ENCODE data around the gene DEXI. TPM values are rescaled to one million over a fixed set of nuclear protein-coding genes. Genes with fewer than 3 reads are reported as not detected.
A peak's percentile ranks its signal among the peaks of the same experiment; 100 is the strongest.

DEXI gene
- total and polyA plus RNA-seq, 9 of the 15 experiments (the other 6 are each of a cell fraction or from before 2014, with no cell fraction given), result 2.9 to 40.1 (median 22.0) TPM

DNA sequence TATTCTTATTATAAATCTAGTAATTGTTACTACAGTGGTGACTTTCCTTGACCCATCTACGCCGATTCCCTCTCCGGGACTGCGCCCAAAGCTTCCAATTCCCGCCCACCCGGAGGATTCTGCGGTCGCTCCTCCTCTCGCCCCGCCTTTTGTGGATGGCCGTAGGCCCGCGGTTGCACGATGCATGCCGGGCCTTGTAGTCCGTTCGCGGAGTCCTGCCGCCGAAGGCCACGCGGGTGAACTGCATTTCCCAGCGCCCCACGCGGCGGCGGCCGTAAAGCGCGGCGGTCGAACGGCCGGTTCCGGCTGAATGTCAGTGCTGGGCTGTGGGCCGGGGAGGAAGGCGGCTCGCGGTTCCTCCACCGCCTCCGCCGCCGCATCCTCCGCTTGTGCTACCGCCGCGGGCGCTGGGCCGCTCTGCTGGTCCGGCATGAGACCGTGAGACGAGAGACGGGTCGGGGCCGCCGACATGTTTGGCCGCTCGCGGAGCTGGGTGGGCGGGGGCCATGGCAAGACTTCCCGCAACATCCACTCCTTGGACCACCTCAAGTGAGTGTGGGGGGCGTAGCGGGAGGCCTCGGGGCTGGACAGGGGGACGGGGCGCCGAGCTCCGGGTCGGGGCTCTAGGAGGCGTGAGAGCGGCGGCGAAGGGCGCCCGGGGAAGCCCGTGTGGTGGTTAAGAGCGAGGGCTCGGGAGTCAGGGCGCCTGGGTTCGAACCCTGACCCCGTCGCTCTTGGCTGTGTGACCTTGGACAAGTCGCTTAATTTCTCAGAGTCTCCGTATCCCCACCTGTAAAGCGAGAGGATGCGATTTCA is 2.2 kb upstream of the DEXI start, which contains the start of gene CLEC16A (continued):
- TF ChIP-seq, protein P1, sequence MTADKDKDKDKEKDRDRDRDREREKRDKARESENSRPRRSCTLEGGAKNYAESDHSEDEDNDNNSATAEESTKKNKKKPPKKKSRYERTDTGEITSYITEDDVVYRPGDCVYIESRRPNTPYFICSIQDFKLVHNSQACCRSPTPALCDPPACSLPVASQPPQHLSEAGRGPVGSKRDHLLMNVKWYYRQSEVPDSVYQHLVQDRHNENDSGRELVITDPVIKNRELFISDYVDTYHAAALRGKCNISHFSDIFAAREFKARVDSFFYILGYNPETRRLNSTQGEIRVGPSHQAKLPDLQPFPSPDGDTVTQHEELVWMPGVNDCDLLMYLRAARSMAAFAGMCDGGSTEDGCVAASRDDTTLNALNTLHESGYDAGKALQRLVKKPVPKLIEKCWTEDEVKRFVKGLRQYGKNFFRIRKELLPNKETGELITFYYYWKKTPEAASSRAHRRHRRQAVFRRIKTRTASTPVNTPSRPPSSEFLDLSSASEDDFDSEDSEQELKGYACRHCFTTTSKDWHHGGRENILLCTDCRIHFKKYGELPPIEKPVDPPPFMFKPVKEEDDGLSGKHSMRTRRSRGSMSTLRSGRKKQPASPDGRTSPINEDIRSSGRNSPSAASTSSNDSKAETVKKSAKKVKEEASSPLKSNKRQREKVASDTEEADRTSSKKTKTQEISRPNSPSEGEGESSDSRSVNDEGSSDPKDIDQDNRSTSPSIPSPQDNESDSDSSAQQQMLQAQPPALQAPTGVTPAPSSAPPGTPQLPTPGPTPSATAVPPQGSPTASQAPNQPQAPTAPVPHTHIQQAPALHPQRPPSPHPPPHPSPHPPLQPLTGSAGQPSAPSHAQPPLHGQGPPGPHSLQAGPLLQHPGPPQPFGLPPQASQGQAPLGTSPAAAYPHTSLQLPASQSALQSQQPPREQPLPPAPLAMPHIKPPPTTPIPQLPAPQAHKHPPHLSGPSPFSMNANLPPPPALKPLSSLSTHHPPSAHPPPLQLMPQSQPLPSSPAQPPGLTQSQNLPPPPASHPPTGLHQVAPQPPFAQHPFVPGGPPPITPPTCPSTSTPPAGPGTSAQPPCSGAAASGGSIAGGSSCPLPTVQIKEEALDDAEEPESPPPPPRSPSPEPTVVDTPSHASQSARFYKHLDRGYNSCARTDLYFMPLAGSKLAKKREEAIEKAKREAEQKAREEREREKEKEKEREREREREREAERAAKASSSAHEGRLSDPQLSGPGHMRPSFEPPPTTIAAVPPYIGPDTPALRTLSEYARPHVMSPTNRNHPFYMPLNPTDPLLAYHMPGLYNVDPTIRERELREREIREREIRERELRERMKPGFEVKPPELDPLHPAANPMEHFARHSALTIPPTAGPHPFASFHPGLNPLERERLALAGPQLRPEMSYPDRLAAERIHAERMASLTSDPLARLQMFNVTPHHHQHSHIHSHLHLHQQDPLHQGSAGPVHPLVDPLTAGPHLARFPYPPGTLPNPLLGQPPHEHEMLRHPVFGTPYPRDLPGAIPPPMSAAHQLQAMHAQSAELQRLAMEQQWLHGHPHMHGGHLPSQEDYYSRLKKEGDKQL (CRISPR knock-in tag; IDR thresholded peaks at IDR 0.05; ENCODE audit: borderline replicate concordance), result no peak
- TF ChIP-seq ZNF551 (CRISPR knock-in tag; IDR thresholded peaks at IDR 0.05) (no peak), ZC3H4 (CRISPR knock-in tag; IDR thresholded peaks at IDR 0.05; ENCODE audit: borderline replicate concordance) (no peak), FOXK1 (CRISPR knock-in tag; IDR thresholded peaks at IDR 0.05; ENCODE audit: borderline replicate concordance) (no peak), ZNF12 (CRISPR knock-in tag; IDR thresholded peaks at IDR 0.05) (peak; percentile 38; the same call in 1 of the 2 replicates), NFXL1 (CRISPR knock-in tag; IDR thresholded peaks at IDR 0.05) (no peak), ELF4 (CRISPR knock-in tag; IDR thresholded peaks at IDR 0.05) (no peak), POLR2H (tag; IDR thresholded peaks at IDR 0.05; ENCODE audit: low read depth) (no peak), THRAP3 (IDR thresholded peaks at IDR 0.05; ENCODE audit: borderline replicate concordance) (no peak), BCOR (IDR thresholded peaks at IDR 0.05) (peak; percentile 36; the same call in 1 of the 2 replicates), CBX8 (IDR thresholded peaks at IDR 0.05; ENCODE audit: borderline replicate concordance, extremely low read depth, low read depth, low read length, poor library complexity, severe bottlenecking) (no peak), TCF7L2 (IDR thresholded peaks at IDR 0.05; ENCODE audit: low read depth, low read length) (no peak), RBM14 (IDR thresholded peaks at IDR 0.05; ENCODE audit: borderline replicate concordance, insufficient read depth, low read depth, low read length) (no peak), MAFF (IDR thresholded peaks at IDR 0.05; ENCODE audit: low read length) (no peak), MTA3 (IDR thresholded peaks at IDR 0.05; ENCODE audit: borderline replicate concordance) (no peak; the same call in 1 of the 2 replicates), ZNF75A (CRISPR knock-in tag; IDR thresholded peaks at IDR 0.05) (no peak)
- TF ChIP-seq, protein P2, sequence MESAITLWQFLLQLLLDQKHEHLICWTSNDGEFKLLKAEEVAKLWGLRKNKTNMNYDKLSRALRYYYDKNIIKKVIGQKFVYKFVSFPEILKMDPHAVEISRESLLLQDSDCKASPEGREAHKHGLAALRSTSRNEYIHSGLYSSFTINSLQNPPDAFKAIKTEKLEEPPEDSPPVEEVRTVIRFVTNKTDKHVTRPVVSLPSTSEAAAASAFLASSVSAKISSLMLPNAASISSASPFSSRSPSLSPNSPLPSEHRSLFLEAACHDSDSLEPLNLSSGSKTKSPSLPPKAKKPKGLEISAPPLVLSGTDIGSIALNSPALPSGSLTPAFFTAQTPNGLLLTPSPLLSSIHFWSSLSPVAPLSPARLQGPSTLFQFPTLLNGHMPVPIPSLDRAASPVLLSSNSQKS (CRISPR knock-in tag; IDR thresholded peaks at IDR 0.05), result no peak
- TF ChIP-seq, protein P3, sequence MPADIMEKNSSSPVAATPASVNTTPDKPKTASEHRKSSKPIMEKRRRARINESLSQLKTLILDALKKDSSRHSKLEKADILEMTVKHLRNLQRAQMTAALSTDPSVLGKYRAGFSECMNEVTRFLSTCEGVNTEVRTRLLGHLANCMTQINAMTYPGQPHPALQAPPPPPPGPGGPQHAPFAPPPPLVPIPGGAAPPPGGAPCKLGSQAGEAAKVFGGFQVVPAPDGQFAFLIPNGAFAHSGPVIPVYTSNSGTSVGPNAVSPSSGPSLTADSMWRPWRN (IDR thresholded peaks at IDR 0.05; ENCODE audit: low read depth), result no peak
- TF ChIP-seq, protein P4, sequence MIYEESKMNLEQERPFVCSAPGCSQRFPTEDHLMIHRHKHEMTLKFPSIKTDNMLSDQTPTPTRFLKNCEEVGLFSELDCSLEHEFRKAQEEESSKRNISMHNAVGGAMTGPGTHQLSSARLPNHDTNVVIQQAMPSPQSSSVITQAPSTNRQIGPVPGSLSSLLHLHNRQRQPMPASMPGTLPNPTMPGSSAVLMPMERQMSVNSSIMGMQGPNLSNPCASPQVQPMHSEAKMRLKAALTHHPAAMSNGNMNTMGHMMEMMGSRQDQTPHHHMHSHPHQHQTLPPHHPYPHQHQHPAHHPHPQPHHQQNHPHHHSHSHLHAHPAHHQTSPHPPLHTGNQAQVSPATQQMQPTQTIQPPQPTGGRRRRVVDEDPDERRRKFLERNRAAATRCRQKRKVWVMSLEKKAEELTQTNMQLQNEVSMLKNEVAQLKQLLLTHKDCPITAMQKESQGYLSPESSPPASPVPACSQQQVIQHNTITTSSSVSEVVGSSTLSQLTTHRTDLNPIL (CRISPR knock-in tag; IDR thresholded peaks at IDR 0.05), result no peak

Data from K562 (cell line).